ENCODE results near the gene SERTM1. TPM values are rescaled to one million over a fixed set of nuclear protein-coding genes. Genes with fewer than 3 reads are reported as not detected.

SERTM1 gene
- total RNA-seq, 1 donor from 2014 or later = not detected

GRCh38 chr13:36710396-36710795 is 36.6 kb downstream of the SERTM1 start:
- Mint-ChIP-seq H3K36me3 (ENCODE audit: low read depth) (no peaks in the 10 kb centered on the region), H3K27ac (ENCODE audit: unreplicated experiment) (no peak overlapping the region), H3K27me3 (ENCODE audit: low read depth) (peaks cover 13% of the 10 kb centered on the region), H3K9me3 (ENCODE audit: low read depth) (no peaks in the 10 kb centered on the region), H3K4me3 (ENCODE audit: unreplicated experiment) (no peak overlapping the region), H3K4me1 (ENCODE audit: low read depth) (peaks cover 32% of the 10 kb centered on the region)
- TF ChIP-seq CTCF (IDR thresholded peaks at IDR 0.05) = no peak
- DNase-seq (ENCODE audit: low spot score) = no peak

DNA sequence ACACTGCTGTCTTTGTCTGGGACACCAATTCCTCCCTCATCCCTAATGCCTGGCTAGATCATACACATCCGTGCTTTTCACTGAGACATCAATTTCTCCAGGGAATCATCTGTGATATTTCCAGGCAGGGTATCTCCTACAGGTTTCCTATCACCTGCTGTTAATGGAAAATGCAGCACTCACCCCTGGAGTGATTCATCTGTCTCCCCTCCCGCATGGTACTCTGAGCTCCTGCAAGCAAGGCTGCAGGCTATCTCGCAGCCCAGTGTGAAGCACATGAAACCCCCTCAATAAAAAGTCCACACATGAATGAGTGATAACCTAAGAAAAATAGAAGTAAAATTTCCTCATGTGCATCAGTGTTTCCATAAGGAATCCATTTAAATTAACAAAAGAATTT is 38.5 kb downstream of the SERTM1 start:
- no peak for DNase-seq (ENCODE audit: low spot score)
- Mint-ChIP-seq H3K27ac (ENCODE audit: unreplicated experiment) (no peak overlapping the region), H3K9me3 (ENCODE audit: low read depth) (no peaks in the 10 kb centered on the region), H3K27me3 (ENCODE audit: low read depth) (peaks cover 18% of the 10 kb centered on the region), H3K4me1 (ENCODE audit: low read depth) (peaks cover 21% of the 10 kb centered on the region), H3K4me3 (ENCODE audit: unreplicated experiment) (no peak overlapping the region), H3K36me3 (ENCODE audit: low read depth) (no peaks in the 10 kb centered on the region)
- no peak for TF ChIP-seq CTCF (IDR thresholded peaks at IDR 0.05)

- Mint-ChIP-seq H3K27ac (ENCODE audit: unreplicated experiment) (no peak overlapping the region), H3K4me3 (ENCODE audit: unreplicated experiment) (no peak overlapping the region), H3K9me3 (ENCODE audit: low read depth) (no peaks in the 10 kb centered on the region), H3K4me1 (ENCODE audit: low read depth) (peaks cover 21% of the 10 kb centered on the region), H3K27me3 (ENCODE audit: low read depth) (peaks cover 18% of the 10 kb centered on the region), H3K36me3 (ENCODE audit: low read depth) (no peaks in the 10 kb centered on the region)
- DNase-seq (ENCODE audit: low spot score) = no peak
- no peak for TF ChIP-seq CTCF (IDR thresholded peaks at IDR 0.05)
Observed at GRCh38 chr13:36712770-36713169, 39.0 kb downstream of the SERTM1 start.

DNA sequence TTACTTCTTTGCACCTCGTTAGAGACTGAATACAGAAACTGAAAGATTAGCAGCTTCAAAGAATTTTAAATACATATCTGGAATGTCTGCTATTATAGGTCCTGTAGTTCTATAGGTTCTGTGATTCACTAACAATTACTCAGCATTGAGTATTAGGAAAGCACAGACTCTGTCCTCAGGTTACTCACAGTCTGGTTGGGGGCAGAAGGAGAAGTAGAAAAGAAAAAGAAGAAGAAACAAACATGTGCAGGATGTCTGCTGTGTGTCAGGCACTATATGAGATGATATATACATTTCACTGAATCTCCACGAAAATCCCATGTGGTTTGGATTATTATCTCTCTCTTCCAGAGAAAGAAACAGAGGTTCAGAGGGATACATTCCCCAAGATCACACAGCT is 40.1 kb downstream of the SERTM1 start:
- Mint-ChIP-seq H3K9me3 (ENCODE audit: low read depth) (no peaks in the 10 kb centered on the region), H3K4me1 (ENCODE audit: low read depth) (peaks cover 18% of the 10 kb centered on the region), H3K27ac (ENCODE audit: unreplicated experiment) (no peak overlapping the region), H3K36me3 (ENCODE audit: low read depth) (no peaks in the 10 kb centered on the region), H3K4me3 (ENCODE audit: unreplicated experiment) (no peak overlapping the region), H3K27me3 (ENCODE audit: low read depth) (peaks cover 21% of the 10 kb centered on the region)
- no peak for DNase-seq (ENCODE audit: low spot score)
- TF ChIP-seq CTCF (IDR thresholded peaks at IDR 0.05) = no peak

- Mint-ChIP-seq H3K36me3 (ENCODE audit: low read depth) (no peaks in the 10 kb centered on the region), H3K27ac (ENCODE audit: unreplicated experiment) (no peak overlapping the region), H3K27me3 (ENCODE audit: low read depth) (peaks cover 21% of the 10 kb centered on the region), H3K9me3 (ENCODE audit: low read depth) (no peaks in the 10 kb centered on the region), H3K4me3 (ENCODE audit: unreplicated experiment) (no peak overlapping the region), H3K4me1 (ENCODE audit: low read depth) (peaks cover 7% of the 10 kb centered on the region)
- DNase-seq (ENCODE audit: low spot score) = no peak
- no peak for TF ChIP-seq CTCF (IDR thresholded peaks at IDR 0.05)
Observed at GRCh38 chr13:36715841-36716240, 42.0 kb downstream of the SERTM1 start.

Measured in chondrocyte (in vitro differentiated cells).